Liver (tissue), 9 donors: Measurements from ENCODE around the gene CCNI2. TPM values are rescaled to one million over a fixed set of nuclear protein-coding genes. Genes with fewer than 3 reads are reported as not detected.

ENCODE experiments used
- DNase-seq: peaks from one replicate; pipeline ENCODE4 v3.0.0-alpha.2; 2017; ENCODE audit warnings: low spot score
- H3K27ac ChIP-seq, 2 donors: one replicate each; pipeline ENCODE4 v1.7.0; 2013; ENCODE audit warnings: inconsistent platforms in 2 of 2, low read length in 2 of 2, control low read depth in 1 of 2, low read depth in 1 of 2, mild to moderate bottlenecking in 1 of 2
- H3K27me3 ChIP-seq, 4 donors: one replicate each; pipeline versions ENCODE4 v1.6.1 to v1.7.0; 2013; ENCODE audit warnings: low read length in 3 of 4, inconsistent platforms in 1 of 4, mild to moderate bottlenecking in 1 of 4, moderate library complexity in 1 of 4; ENCODE audit not compliant: control insufficient read depth in 4 of 4, insufficient read depth in 4 of 4
- H3K36me3 ChIP-seq, 4 donors: one replicate each; pipeline versions ENCODE4 v1.6.1 to v1.7.0; 2013; ENCODE audit warnings: low read length in 3 of 4, mild to moderate bottlenecking in 3 of 4, low read depth in 1 of 4, moderate library complexity in 1 of 4; ENCODE audit not compliant: control insufficient read depth in 4 of 4, insufficient read depth in 3 of 4
- H3K4me1 ChIP-seq, 4 donors: one replicate each; pipeline versions ENCODE4 v1.6.1 to v1.7.0; 2013; ENCODE audit warnings: low read length in 3 of 4, mild to moderate bottlenecking in 3 of 4, moderate library complexity in 1 of 4; ENCODE audit not compliant: control insufficient read depth in 4 of 4, insufficient read depth in 4 of 4
- H3K4me3 ChIP-seq, 3 donors: one replicate each; pipeline versions ENCODE4 v1.6.1 to v1.7.0; 2013; ENCODE audit warnings: low read length in 3 of 3, control low read depth in 1 of 3, low read depth in 1 of 3, mild to moderate bottlenecking in 1 of 3
- H3K9ac ChIP-seq, 2 donors: one replicate each; pipeline ENCODE4 v1.7.0; 2013; ENCODE audit warnings: low read length in 2 of 2, mild to moderate bottlenecking in 2 of 2, moderate library complexity in 2 of 2, control low read depth in 1 of 2, low read depth in 1 of 2
- H3K9me3 ChIP-seq, 4 donors: one replicate each; pipeline versions ENCODE4 v1.6.1 to v1.7.0; 2013; ENCODE audit warnings: low read length in 3 of 4; ENCODE audit not compliant: control insufficient read depth in 4 of 4
- EGR1 ChIP-seq, 2 donors: IDR thresholded peaks; 2 replicates each; pipeline ENCODE4 v1.6.1; 2016 to 2018; ENCODE audit warnings: antibody characterized with exemption in 2 of 2, low read depth in 2 of 2
- FOXA1 ChIP-seq: IDR thresholded peaks from 2 replicates; pipeline ENCODE4 v1.6.1; 2016; ENCODE audit warnings: antibody characterized with exemption
- FOXA2 ChIP-seq: IDR thresholded peaks from 2 replicates; pipeline ENCODE4 v1.6.1; 2016; ENCODE audit warnings: antibody characterized with exemption
- GABPA ChIP-seq, 2 donors: IDR thresholded peaks in 1 of 2; conservative IDR thresholded peaks in 1 of 2; 2 replicates each; pipeline ENCODE4 v1.6.1; 2016; ENCODE audit warnings: antibody characterized with exemption in 2 of 2, mild to moderate bottlenecking in 1 of 2, moderate library complexity in 1 of 2
- HNF4G ChIP-seq: IDR thresholded peaks from 2 replicates; pipeline ENCODE4 v1.6.1; 2016; ENCODE audit warnings: antibody characterized with exemption
- JUND ChIP-seq, 2 donors: IDR thresholded peaks; 2 replicates each; pipeline ENCODE4 v1.6.1; 2016; ENCODE audit warnings: antibody characterized with exemption in 2 of 2
- MAX ChIP-seq: IDR thresholded peaks from 2 replicates; pipeline ENCODE4 v1.6.1; 2016; ENCODE audit warnings: antibody characterized with exemption
- NR2F2 ChIP-seq: IDR thresholded peaks from 2 replicates; pipeline ENCODE4 v1.6.1; 2016; ENCODE audit warnings: antibody characterized with exemption
- RAD21 ChIP-seq, 2 donors: IDR thresholded peaks; 2 replicates each; pipeline ENCODE4 v1.6.1; 2016; ENCODE audit warnings: antibody characterized with exemption in 2 of 2, mild to moderate bottlenecking in 2 of 2
- RXRA ChIP-seq, 2 donors: IDR thresholded peaks; 2 replicates each; pipeline ENCODE4 v1.6.1; 2017 to 2018; ENCODE audit warnings: antibody characterized with exemption in 2 of 2, mild to moderate bottlenecking in 1 of 2
- SP1 ChIP-seq: IDR thresholded peaks from 2 replicates; pipeline ENCODE4 v1.6.1; 2018; ENCODE audit warnings: antibody characterized with exemption, mild to moderate bottlenecking
- TAF1 ChIP-seq: conservative IDR thresholded peaks from 2 replicates; pipeline ENCODE4 v1.6.1; 2016; ENCODE audit warnings: antibody characterized with exemption, mild to moderate bottlenecking
- YY1 ChIP-seq: IDR thresholded peaks from 2 replicates; pipeline ENCODE4 v1.6.1; 2016; ENCODE audit warnings: antibody characterized with exemption, mild to moderate bottlenecking
- ZBTB33 ChIP-seq: IDR thresholded peaks from 2 replicates; pipeline ENCODE4 v1.6.1; 2016; ENCODE audit warnings: antibody characterized with exemption
- WGBS: extraction: QIAGEN DNeasy Blood & Tissue Kit; methylation state at CpG from one replicate; pipeline ENCODE4 v1.1.7; 2013; 5-methylcytosine and 5-hydroxymethylcytosine counted together
- polyA plus RNA-seq, 2 donors: library from polyadenylated mRNA; stranded (reverse) in 1 of 2; unstranded in 1 of 2; fragments of 200-250 nt in 1 of 2; fragments of >200 nt in 1 of 2; fragmentation: Nextera tagmentation in 1 of 2; extraction: Ambion mirVana in 1 of 2; gene quantifications; one replicate each; pipeline versions ENCODE4 v1.2.1 to v1.2.3, GENCODE V29; 2013 to 2015
- total RNA-seq, 2 donors: library from RNA; depleted of rRNA; stranded (reverse); fragments of >200 nt; gene quantifications; one replicate each; pipeline ENCODE4 v1.2.3, GENCODE V29; 2014
- TF ChIP-seq, protein P1 (sequence below): IDR thresholded peaks from 2 replicates; pipeline ENCODE4 v1.6.1; 2016; ENCODE audit warnings: antibody characterized with exemption, mild to moderate bottlenecking
- donor health status: healthy.
- donor health status: healthy.
- donor health status: healthy.
- donor health status: healthy.
- donor health status: healthy.

CCNI2 gene
- total and polyA plus RNA-seq, 4 donors: 0.02 to 0.57 (median 0.11) TPM

GRCh38 chr5:132729896-132730295, 17.3 kb upstream of the CCNI2 start:
- TF ChIP-seq GABPA (IDR thresholded peaks at IDR 0.05 in 1 of 2, conservative IDR thresholded peaks at IDR 0.05 in 1 of 2) (no peak), HNF4G (no peak), EGR1 (IDR thresholded peaks at IDR 0.05; ENCODE audit: low read depth in 2 of 2) (no peak), JUND (IDR thresholded peaks at IDR 0.05) (no peak), NR2F2 (no peak), FOXA1 (no peak), RXRA (IDR thresholded peaks at IDR 0.05) (no peak), SP1 (no peak)
- Histone ChIP-seq H3K27me3 (no peaks in the 10 kb centered on the region), H3K9ac (no peak overlapping the region), H3K4me3 (no peak overlapping the region), H3K4me1 (no peaks in the 10 kb centered on the region), H3K9me3 (no peaks in the 10 kb centered on the region), H3K36me3 (no peaks in the 10 kb centered on the region), H3K27ac (no peak overlapping the region)
- no peak for DNase-seq
- 97% methylated on average over 10 of the region's 10 CpGs for WGBS

DNA sequence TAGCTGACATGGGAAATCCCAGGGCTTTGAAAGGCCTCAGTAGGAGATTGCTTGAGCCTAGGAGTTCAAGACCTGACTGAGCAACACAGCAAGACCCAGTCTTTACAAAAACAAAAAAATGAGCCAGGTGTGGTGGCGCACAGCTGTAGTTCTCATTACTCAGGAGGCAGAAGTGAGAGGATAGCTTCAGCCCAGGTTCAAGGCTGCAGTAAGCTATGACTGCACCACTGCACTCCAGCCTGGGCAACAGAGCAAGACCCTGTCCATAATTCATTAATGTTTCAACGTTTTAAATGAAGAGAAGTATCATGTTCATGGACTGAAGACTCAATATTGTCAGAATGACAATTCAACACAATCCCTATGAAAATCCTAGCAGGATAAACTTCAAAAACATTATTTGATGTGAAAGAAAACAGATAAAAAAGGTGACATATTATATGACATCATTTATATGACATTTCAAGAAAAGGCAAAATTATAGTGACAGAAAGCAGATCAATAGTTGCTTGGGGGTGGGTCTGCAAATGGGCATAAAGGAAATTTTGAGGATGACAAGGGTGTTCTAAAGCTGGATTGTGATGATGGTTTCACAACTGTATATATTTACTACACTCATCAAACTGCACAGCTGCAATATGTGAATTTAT, 13.6 kb upstream of the CCNI2 start:
- 83% methylated on average over 2 of the region's 2 CpGs for WGBS

DNA sequence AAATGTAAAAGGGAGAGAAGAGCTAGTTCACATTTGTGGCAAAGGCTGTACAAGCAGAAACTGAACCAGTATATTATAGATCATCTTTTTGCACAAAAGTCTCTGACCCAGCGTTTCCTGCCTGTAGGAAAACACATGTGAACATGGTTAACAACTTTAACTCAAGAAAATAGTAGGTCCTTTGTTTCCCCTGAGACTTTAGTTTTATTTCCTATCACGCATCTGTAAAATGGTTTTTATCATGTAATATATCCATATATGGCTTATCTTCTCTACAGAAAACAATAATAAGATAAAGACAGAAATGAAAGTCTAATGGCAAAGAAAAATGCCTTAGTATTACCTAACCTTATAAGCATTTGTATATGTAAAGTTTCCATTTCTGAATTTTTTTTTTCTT, 12.5 kb upstream of the CCNI2 start:
- Histone ChIP-seq H3K36me3 (no peaks in the 10 kb centered on the region), H3K4me1 (peaks cover 2 to 11% (median 7%) of the 10 kb centered on the region in 4 donors), H3K9ac (no peak overlapping the region), H3K27me3 (no peaks in the 10 kb centered on the region), H3K4me3 (no peak overlapping the region), H3K9me3 (no peaks in the 10 kb centered on the region), H3K27ac (no peak overlapping the region)
- WGBS: 84% methylated on average over 2 of the region's 2 CpGs
- no peak for DNase-seq
- TF ChIP-seq, protein P1, sequence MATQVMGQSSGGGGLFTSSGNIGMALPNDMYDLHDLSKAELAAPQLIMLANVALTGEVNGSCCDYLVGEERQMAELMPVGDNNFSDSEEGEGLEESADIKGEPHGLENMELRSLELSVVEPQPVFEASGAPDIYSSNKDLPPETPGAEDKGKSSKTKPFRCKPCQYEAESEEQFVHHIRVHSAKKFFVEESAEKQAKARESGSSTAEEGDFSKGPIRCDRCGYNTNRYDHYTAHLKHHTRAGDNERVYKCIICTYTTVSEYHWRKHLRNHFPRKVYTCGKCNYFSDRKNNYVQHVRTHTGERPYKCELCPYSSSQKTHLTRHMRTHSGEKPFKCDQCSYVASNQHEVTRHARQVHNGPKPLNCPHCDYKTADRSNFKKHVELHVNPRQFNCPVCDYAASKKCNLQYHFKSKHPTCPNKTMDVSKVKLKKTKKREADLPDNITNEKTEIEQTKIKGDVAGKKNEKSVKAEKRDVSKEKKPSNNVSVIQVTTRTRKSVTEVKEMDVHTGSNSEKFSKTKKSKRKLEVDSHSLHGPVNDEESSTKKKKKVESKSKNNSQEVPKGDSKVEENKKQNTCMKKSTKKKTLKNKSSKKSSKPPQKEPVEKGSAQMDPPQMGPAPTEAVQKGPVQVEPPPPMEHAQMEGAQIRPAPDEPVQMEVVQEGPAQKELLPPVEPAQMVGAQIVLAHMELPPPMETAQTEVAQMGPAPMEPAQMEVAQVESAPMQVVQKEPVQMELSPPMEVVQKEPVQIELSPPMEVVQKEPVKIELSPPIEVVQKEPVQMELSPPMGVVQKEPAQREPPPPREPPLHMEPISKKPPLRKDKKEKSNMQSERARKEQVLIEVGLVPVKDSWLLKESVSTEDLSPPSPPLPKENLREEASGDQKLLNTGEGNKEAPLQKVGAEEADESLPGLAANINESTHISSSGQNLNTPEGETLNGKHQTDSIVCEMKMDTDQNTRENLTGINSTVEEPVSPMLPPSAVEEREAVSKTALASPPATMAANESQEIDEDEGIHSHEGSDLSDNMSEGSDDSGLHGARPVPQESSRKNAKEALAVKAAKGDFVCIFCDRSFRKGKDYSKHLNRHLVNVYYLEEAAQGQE: no peak
- TF ChIP-seq ZBTB33: no peak
- no peak for TF ChIP-seq MAX
- TF ChIP-seq RAD21 (IDR thresholded peaks at IDR 0.05): no peak
- TF ChIP-seq FOXA2: no peak
- no peak for TF ChIP-seq YY1
- TF ChIP-seq RXRA (IDR thresholded peaks at IDR 0.05): no peak
- TF ChIP-seq SP1: no peak
- no peak for TF ChIP-seq NR2F2

More for the DNA sequence above, 13.6 kb upstream of the CCNI2 start:
- Histone ChIP-seq H3K4me1 (peaks cover 2 to 11% (median 7%) of the 10 kb centered on the region in 4 donors), H3K4me3 (no peak overlapping the region), H3K27me3 (no peaks in the 10 kb centered on the region), H3K9me3 (no peaks in the 10 kb centered on the region), H3K9ac (no peak overlapping the region), H3K36me3 (no peaks in the 10 kb centered on the region), H3K27ac (no peak overlapping the region)
- no peak for DNase-seq
- TF ChIP-seq YY1 (no peak), GABPA (IDR thresholded peaks at IDR 0.05 in 1 of 2, conservative IDR thresholded peaks at IDR 0.05 in 1 of 2) (no peak), MAX (no peak), RAD21 (IDR thresholded peaks at IDR 0.05) (no peak), TAF1 (no peak), EGR1 (IDR thresholded peaks at IDR 0.05; ENCODE audit: low read depth in 2 of 2) (no peak), FOXA1 (no peak)
- TF ChIP-seq, protein P1: no peak
